ENCODE results near the gene AK8. TPM values are rescaled to one million over a fixed set of nuclear protein-coding genes. Genes with fewer than 3 reads are reported as not detected.

Gene AK8
- total RNA-seq, 1 donor from 2014 or later, result 2.0 TPM

- TF ChIP-seq, protein P1, sequence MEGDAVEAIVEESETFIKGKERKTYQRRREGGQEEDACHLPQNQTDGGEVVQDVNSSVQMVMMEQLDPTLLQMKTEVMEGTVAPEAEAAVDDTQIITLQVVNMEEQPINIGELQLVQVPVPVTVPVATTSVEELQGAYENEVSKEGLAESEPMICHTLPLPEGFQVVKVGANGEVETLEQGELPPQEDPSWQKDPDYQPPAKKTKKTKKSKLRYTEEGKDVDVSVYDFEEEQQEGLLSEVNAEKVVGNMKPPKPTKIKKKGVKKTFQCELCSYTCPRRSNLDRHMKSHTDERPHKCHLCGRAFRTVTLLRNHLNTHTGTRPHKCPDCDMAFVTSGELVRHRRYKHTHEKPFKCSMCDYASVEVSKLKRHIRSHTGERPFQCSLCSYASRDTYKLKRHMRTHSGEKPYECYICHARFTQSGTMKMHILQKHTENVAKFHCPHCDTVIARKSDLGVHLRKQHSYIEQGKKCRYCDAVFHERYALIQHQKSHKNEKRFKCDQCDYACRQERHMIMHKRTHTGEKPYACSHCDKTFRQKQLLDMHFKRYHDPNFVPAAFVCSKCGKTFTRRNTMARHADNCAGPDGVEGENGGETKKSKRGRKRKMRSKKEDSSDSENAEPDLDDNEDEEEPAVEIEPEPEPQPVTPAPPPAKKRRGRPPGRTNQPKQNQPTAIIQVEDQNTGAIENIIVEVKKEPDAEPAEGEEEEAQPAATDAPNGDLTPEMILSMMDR (IDR thresholded peaks at IDR 0.05; ENCODE audit: insufficient read depth, low read length, poor library complexity, severe bottlenecking), result no peak
- DNase-seq (ENCODE audit: low read depth), result no peak
- Histone ChIP-seq H3K4me3 (ENCODE audit: low read depth, low read length) (no peak overlapping the region), H3K36me3 (ENCODE audit: control insufficient read depth, insufficient read depth, low read length) (no peaks in the 10 kb centered on the region), H3K27me3 (ENCODE audit: control insufficient read depth, insufficient read depth, low read length) (peaks cover 7% of the 10 kb centered on the region)
These were observed 80.0 kb downstream of the AK8 start for GRCh38 chr9:132797861-132798659.

GRCh38 chr9:132795511-132796303 lies 82.4 kb downstream of the AK8 start:
- no peak for DNase-seq (ENCODE audit: low read depth)
- Histone ChIP-seq H3K27me3 (ENCODE audit: control insufficient read depth, insufficient read depth, low read length) (peaks cover 2% of the 10 kb centered on the region), H3K36me3 (ENCODE audit: control insufficient read depth, insufficient read depth, low read length) (no peaks in the 10 kb centered on the region), H3K4me3 (ENCODE audit: low read depth, low read length) (no peak overlapping the region)
- TF ChIP-seq, protein P1 (IDR thresholded peaks at IDR 0.05; ENCODE audit: insufficient read depth, low read length, poor library complexity, severe bottlenecking), result no peak

DNA sequence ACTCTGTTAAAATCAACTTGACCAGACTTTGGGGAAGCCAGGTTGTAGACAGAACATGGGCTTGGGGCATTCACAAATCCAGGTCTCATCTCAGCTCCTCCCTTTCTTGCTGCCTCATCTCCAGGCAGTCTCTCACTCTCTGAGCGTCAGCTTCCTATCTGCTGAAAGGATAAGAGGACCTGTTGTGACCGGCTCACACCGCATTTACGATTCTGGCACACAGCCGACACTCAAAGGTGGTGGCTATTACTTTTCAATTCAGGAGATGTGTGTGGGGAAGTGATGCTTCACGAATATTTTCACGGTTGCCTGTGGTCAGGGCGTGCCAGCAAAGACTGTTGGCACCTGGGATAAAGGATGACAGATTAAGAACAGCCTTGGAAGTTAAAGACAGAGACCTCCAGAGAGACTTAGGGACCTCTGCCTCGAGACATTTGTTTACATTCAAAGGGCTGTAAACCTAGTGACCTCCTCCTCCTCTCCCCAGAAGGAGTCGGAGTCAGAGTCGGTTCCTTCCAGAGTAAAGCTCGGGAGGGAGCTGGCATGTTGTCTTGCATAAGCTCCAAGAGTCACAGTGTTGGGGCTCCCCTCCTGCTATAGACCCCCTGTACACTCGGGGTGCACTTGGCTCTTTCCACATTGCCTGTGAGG lies 83.2 kb downstream of the AK8 start:
- Histone ChIP-seq H3K4me3 (ENCODE audit: low read depth, low read length) (no peak overlapping the region), H3K27me3 (ENCODE audit: control insufficient read depth, insufficient read depth, low read length) (peaks cover 2% of the 10 kb centered on the region), H3K36me3 (ENCODE audit: control insufficient read depth, insufficient read depth, low read length) (no peaks in the 10 kb centered on the region)
- DNase-seq (ENCODE audit: low read depth), result no peak
- TF ChIP-seq, protein P1 (IDR thresholded peaks at IDR 0.05; ENCODE audit: insufficient read depth, low read length, poor library complexity, severe bottlenecking), result no peak

- no peaks in the 10 kb centered on the region for H3K27me3 ChIP-seq (ENCODE audit: control insufficient read depth, insufficient read depth, low read length)
- TF ChIP-seq, protein P1 (IDR thresholded peaks at IDR 0.05; ENCODE audit: insufficient read depth, low read length, poor library complexity, severe bottlenecking), result no peak
- DNase-seq (ENCODE audit: low read depth), result no peak
- no peaks in the 10 kb centered on the region for H3K36me3 ChIP-seq (ENCODE audit: control insufficient read depth, insufficient read depth, low read length)
- H3K4me3 ChIP-seq (ENCODE audit: low read depth, low read length), result no peak overlapping the region
These were observed 84.2 kb downstream of the AK8 start for GRCh38 chr9:132793606-132794580.

- H3K4me3 ChIP-seq (ENCODE audit: low read depth, low read length), result no peak overlapping the region
- no peak for DNase-seq (ENCODE audit: low read depth)
- TF ChIP-seq, protein P1 (IDR thresholded peaks at IDR 0.05; ENCODE audit: insufficient read depth, low read length, poor library complexity, severe bottlenecking), result no peak
- H3K36me3 ChIP-seq (ENCODE audit: control insufficient read depth, insufficient read depth, low read length), result no peaks in the 10 kb centered on the region
- no peaks in the 10 kb centered on the region for H3K27me3 ChIP-seq (ENCODE audit: control insufficient read depth, insufficient read depth, low read length)
These were observed 85.5 kb downstream of the AK8 start for GRCh38 chr9:132792547-132792946.

Data from kidney epithelial cell (primary cell).